ENCODE data around the gene CD44.

GRCh38 chr11:35116762-35117640 lies 22.0 kb upstream of the CD44 start:
- TF ChIP-seq POLR2A (IDR thresholded peaks at IDR 0.05): no peak
- TF ChIP-seq, protein P1, sequence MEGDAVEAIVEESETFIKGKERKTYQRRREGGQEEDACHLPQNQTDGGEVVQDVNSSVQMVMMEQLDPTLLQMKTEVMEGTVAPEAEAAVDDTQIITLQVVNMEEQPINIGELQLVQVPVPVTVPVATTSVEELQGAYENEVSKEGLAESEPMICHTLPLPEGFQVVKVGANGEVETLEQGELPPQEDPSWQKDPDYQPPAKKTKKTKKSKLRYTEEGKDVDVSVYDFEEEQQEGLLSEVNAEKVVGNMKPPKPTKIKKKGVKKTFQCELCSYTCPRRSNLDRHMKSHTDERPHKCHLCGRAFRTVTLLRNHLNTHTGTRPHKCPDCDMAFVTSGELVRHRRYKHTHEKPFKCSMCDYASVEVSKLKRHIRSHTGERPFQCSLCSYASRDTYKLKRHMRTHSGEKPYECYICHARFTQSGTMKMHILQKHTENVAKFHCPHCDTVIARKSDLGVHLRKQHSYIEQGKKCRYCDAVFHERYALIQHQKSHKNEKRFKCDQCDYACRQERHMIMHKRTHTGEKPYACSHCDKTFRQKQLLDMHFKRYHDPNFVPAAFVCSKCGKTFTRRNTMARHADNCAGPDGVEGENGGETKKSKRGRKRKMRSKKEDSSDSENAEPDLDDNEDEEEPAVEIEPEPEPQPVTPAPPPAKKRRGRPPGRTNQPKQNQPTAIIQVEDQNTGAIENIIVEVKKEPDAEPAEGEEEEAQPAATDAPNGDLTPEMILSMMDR (IDR thresholded peaks at IDR 0.05 in 8 of 11, conservative IDR thresholded peaks at IDR 0.05 in 3 of 11): no peak
